Gastrocnemius medialis (tissue), 4 donors: Measurements from ENCODE around the gene FIG4. TPM values are rescaled to one million over a fixed set of nuclear protein-coding genes. Genes with fewer than 3 reads are reported as not detected.

ENCODE experiments used
- ATAC-seq, 2 donors: fragments of 150-250 bp; one replicate each; pipeline ENCODE4 v1.9.1; 2016
- DNase-seq, 2 donors: peaks; one replicate each; pipeline ENCODE4 v3.0.0-alpha.2; 2019
- H3K27ac ChIP-seq, 4 donors: fragments of 200-600 bp; sonication (generic); 1 replicate in 1 of 4; 2 replicates in 3 of 4; pipeline ENCODE4 v1.5.1; 2016 to 2018; ENCODE audit warnings: mild to moderate bottlenecking in 2 of 4, moderate library complexity in 1 of 4
- H3K27me3 ChIP-seq, 3 donors: fragments of 200-600 bp; sonication (generic) in 2 of 3; 1 replicate in 1 of 3; 2 replicates in 2 of 3; pipeline versions ENCODE4 v1.5.1 to v1.6.0; 2016 to 2019; ENCODE audit warnings: mild to moderate bottlenecking in 1 of 3, moderate library complexity in 1 of 3
- H3K36me3 ChIP-seq, 2 donors: fragments of 200-600 bp; sonication (generic) in 1 of 2; one replicate each; pipeline ENCODE4 v1.5.1; 2017 to 2018
- H3K4me1 ChIP-seq, 2 donors: fragments of 200-600 bp; sonication (generic) in 1 of 2; one replicate each; pipeline ENCODE4 v1.5.1; 2016 to 2017; ENCODE audit warnings: mild to moderate bottlenecking in 2 of 2
- H3K4me3 ChIP-seq, 4 donors: fragments of 200-600 bp; sonication (generic) in 3 of 4; 1 replicate in 1 of 4; 2 replicates in 3 of 4; pipeline ENCODE4 v1.5.1; 2016 to 2019; ENCODE audit warnings: mild to moderate bottlenecking in 2 of 4
- H3K9me3 ChIP-seq, 3 donors: fragments of 200-600 bp; sonication (generic) in 2 of 3; 1 replicate in 1 of 3; 2 replicates in 2 of 3; pipeline ENCODE4 v1.5.1; 2016 to 2019
- CTCF ChIP-seq, 5 experiments: fragments of 450-650 bp in 3 of 5; fragments of 200-600 bp in 2 of 5; sonication (generic) in 2 of 5; IDR thresholded peaks in 4 of 5; conservative IDR thresholded peaks in 1 of 5; 1 replicate in 4 of 5; 2 replicates in 1 of 5; pipeline ENCODE4 v1.5.1; 2016 to 2019; ENCODE audit warnings: antibody characterized with exemption in 5 of 5, mild to moderate bottlenecking in 3 of 5, moderate library complexity in 3 of 5
- POLR2A ChIP-seq, 2 donors: fragments of 450-650 bp; IDR thresholded peaks; one replicate each; pipeline ENCODE4 v1.6.1; 2017; ENCODE audit warnings: antibody characterized with exemption in 2 of 2, mild to moderate bottlenecking in 2 of 2, moderate library complexity in 2 of 2
- in situ Hi-C, 4 donors: fragments of 200-750 bp; cut with MboI; loops; one replicate each; pipeline versions ENCODE4 v1.15.0 to v1.8.0; 2017; ENCODE audit warnings: low sequenced_read_pairs in 4 of 4
- intact Hi-C: fragments of 100-400 bp; cut with DNase I; formaldehyde crosslinking; loops from one replicate; pipeline ENCODE4 v1.15.1; 2023; ENCODE audit warnings: low total_unique reads
- total RNA-seq, 4 donors: library from RNA; depleted of rRNA; stranded (reverse); fragments of >200 nt; gene quantifications; one replicate each; pipeline versions ENCODE4 v1.1.0 to v1.2.3, GENCODE V29; 2016

FIG4 gene
- total RNA-seq, 4 donors from 2014 or later = 5.3 to 11.8 (median 9.1) TPM

GRCh38 chr6:109781001-109781400, 89.9 kb downstream of the FIG4 start:
- TF ChIP-seq CTCF (IDR thresholded peaks at IDR 0.05 in 4 of 5, conservative IDR thresholded peaks at IDR 0.05 in 1 of 5) = no peak
- TF ChIP-seq POLR2A (IDR thresholded peaks at IDR 0.05) = no peak
- intact Hi-C loops = loop anchor here (5.0 kb wide), 1 partner anchor 74 kb away; no protein-coding TSS in a partner anchor
- no peak for DNase-seq
- Histone ChIP-seq H3K4me3 (no peak overlapping the region), H3K9me3 (no peaks in the 10 kb centered on the region), H3K4me1 (no peaks in the 10 kb centered on the region), H3K36me3 (peaks cover 0 to under 1% of the 10 kb centered on the region in 2 donors), H3K27me3 (no peaks in the 10 kb centered on the region), H3K27ac (no peak overlapping the region)
- ATAC-seq = no peak
- in situ Hi-C loops = no loop called here

GRCh38 chr6:109782491-109782999, 91.4 kb downstream of the FIG4 start:
- no peaks in the 10 kb centered on the region for H3K9me3 ChIP-seq
- intact Hi-C loops (loop anchor here (5.0 kb wide), 1 partner anchor 75 kb away; no protein-coding TSS in a partner anchor), in situ Hi-C loops (no loop called here)

DNA sequence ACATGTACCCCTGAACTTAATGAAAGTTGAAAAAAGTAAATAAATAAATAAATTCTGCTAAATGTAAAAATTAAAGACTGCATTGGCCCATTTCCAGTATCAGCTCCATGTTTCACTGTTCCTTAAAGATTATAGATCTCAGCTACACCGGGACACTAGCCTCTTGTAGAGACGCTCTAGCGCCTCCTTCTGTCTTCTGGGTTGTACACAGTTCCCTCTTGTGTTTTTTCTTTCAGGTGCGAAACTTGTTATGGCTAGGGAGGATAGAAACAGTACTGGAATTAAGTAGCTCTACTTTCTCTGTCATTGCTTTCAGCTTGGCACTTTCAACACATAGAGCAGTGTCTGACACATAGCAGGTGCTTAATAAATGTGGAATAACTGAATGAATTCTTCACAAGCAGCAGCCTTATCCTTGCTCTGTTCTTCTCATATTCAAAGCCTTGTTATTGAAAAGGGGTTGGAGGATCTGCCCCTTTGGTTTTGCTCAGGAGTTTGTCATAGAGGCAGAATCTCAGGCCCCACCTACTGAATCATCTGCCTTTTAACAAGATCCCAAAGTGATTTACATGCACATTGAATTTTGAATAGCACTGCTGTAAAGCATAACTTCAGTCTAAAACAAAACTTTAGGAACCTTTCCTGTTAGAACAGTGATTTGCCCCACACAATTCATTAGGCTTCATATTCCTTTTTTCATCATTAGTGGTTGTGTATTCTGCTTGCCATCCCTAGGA, 92.3 kb downstream of the FIG4 start:
- Histone ChIP-seq H3K36me3 (peaks cover 0 to 17% of the 10 kb centered on the region in 2 donors), H3K4me3 (no peak overlapping the region), H3K4me1 (no peaks in the 10 kb centered on the region), H3K9me3 (no peaks in the 10 kb centered on the region), H3K27me3 (no peaks in the 10 kb centered on the region), H3K27ac (no peak overlapping the region)
- intact Hi-C loops (loop anchor here (5.0 kb wide), 1 partner anchor 76 kb away; no protein-coding TSS in a partner anchor), in situ Hi-C loops (no loop called here)
- peak in 2 of 5 experiments; percentile 5 to 35 for TF ChIP-seq CTCF (IDR thresholded peaks at IDR 0.05 in 4 of 5, conservative IDR thresholded peaks at IDR 0.05 in 1 of 5)
- TF ChIP-seq POLR2A (IDR thresholded peaks at IDR 0.05) = no peak
- ATAC-seq (no peak), DNase-seq (no peak)

More at GRCh38 chr6:109782491-109782999, 91.4 kb downstream of the FIG4 start:
- no peak for DNase-seq
- H3K27ac ChIP-seq = no peak overlapping the region
- TF ChIP-seq CTCF (IDR thresholded peaks at IDR 0.05 in 4 of 5, conservative IDR thresholded peaks at IDR 0.05 in 1 of 5) (no peak), POLR2A (IDR thresholded peaks at IDR 0.05) (no peak)
- H3K27me3 ChIP-seq = no peaks in the 10 kb centered on the region
- no peak for ATAC-seq
- no peaks in the 10 kb centered on the region for H3K4me1 ChIP-seq
- peaks cover 0 to 13% of the 10 kb centered on the region in 2 donors for H3K36me3 ChIP-seq
- no peak overlapping the region for H3K4me3 ChIP-seq

DNA sequence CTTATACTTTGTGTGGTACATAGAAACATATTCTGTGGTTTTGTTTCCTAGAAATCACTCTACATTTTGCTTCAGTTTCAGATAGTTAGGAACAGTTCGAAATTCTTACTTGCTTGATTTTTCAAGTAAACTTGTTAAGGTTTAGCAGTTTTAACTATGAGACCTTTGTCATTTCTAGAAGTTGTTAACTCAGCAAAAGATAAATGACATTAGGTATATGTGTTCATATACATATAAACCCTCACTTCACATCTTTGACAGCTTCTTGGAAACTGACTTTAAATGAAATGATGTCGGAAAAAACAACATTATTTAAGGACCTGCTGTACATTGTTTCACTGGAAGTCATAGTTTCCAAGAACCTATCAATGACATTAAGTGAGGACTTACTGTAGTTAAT, 96.2 kb downstream of the FIG4 start:
- in situ Hi-C loops = no loop called here
- no peak overlapping the region for H3K27ac ChIP-seq
- TF ChIP-seq POLR2A (IDR thresholded peaks at IDR 0.05) = no peak
- TF ChIP-seq CTCF (IDR thresholded peaks at IDR 0.05 in 4 of 5, conservative IDR thresholded peaks at IDR 0.05 in 1 of 5) = no peak
- H3K36me3 ChIP-seq = peaks cover 0 to 22% of the 10 kb centered on the region in 2 donors
- H3K4me3 ChIP-seq = no peak overlapping the region
- H3K9me3 ChIP-seq = no peaks in the 10 kb centered on the region
- intact Hi-C loops = no loop called here
- DNase-seq = no peak
- no peaks in the 10 kb centered on the region for H3K27me3 ChIP-seq
- H3K4me1 ChIP-seq = no peaks in the 10 kb centered on the region
- no peak for ATAC-seq
